ENCODE results near the gene SERPINF2.

SERPINF2 gene

GRCh38 chr17:1746975-1747543, 4.4 kb downstream of the SERPINF2 start:
- Histone ChIP-seq H3K27ac (ENCODE audit: low read depth, low read length) (no peak overlapping the region), H3K9ac (ENCODE audit: low read length) (no peak overlapping the region), H3K27me3 (ENCODE audit: control insufficient read depth, insufficient read depth, low read length) (no peaks in the 10 kb centered on the region), H3K4me3 (ENCODE audit: low read length) (no peak overlapping the region), H3K4me1 (ENCODE audit: control insufficient read depth, insufficient read depth, low read length) (no peaks in the 10 kb centered on the region), H3K36me3 (ENCODE audit: control insufficient read depth, insufficient read depth, low read length) (no peaks in the 10 kb centered on the region)

DNA sequence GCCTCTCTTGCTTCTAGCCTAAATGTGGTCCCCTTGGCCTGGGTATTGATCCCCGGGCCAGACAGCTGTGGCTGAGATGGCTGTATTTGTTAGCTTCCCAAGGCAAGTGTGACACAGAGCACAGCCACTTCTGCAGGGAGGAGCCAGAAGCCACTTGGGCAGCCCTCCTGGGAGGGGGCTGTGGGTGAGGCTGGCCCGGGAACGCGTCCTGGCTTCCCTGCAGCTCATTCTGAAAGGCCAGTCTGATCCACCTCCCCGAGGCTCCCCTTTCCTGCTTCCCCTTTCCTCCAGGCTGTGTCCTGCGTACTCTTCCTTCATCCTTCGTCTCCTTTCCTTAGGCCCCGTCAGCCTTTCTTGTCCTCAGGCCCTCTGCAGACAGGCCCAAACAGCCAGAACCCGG, 8.0 kb downstream of the SERPINF2 start:
- H3K4me1 ChIP-seq (ENCODE audit: control insufficient read depth, insufficient read depth, low read length), result no peaks in the 10 kb centered on the region
- H3K9ac ChIP-seq (ENCODE audit: low read length), result no peak overlapping the region
- H3K27me3 ChIP-seq (ENCODE audit: control insufficient read depth, insufficient read depth, low read length), result no peaks in the 10 kb centered on the region
- H3K27ac ChIP-seq (ENCODE audit: low read depth, low read length), result no peak overlapping the region
- H3K4me3 ChIP-seq (ENCODE audit: low read length), result no peak overlapping the region
- H3K36me3 ChIP-seq (ENCODE audit: control insufficient read depth, insufficient read depth, low read length), result no peaks in the 10 kb centered on the region

DNA sequence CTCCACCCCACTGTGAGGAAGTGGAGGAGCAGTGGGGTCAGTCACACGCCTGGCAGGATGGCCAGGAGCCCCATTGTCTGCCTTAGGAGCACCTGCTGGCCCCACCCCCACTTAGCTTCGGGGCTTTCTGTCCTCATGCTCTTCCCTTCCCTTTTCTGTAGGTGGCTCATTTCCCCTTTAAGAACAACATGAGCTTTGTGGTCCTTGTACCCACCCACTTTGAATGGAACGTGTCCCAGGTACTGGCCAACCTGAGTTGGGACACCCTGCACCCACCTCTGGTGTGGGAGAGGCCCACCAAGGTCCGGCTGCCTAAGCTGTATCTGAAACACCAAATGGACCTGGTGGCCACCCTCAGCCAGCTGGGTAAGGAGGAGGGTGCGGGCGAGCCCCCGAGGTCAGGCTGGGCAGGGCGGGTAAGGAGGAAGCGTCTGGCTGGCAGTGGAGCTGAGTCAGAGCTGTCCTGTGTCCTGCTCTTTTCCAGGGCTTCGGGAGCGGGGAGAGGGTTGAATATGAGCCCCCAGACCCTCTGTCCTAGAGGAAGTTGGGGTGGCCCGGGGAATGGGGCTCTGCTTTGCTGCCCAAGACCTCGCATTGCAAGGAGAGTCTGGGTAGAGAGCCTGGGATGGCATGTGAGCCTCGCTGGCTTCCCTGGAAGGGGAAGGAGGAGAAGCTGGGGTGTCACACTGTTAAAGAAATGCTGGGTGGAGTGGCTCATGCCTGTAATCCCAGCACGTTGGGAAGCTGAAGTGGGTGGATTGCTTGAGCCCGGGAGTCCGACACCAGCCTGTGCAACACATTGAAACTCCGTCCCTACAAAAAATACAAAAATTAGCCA, 10.0 kb downstream of the SERPINF2 start:
- Histone ChIP-seq H3K9ac (ENCODE audit: low read length) (no peak overlapping the region), H3K27ac (ENCODE audit: low read depth, low read length) (no peak overlapping the region), H3K27me3 (ENCODE audit: control insufficient read depth, insufficient read depth, low read length) (no peaks in the 10 kb centered on the region), H3K4me1 (ENCODE audit: control insufficient read depth, insufficient read depth, low read length) (no peaks in the 10 kb centered on the region), H3K36me3 (ENCODE audit: control insufficient read depth, insufficient read depth, low read length) (no peaks in the 10 kb centered on the region), H3K4me3 (ENCODE audit: low read length) (peak overlapping the region; percentile 12)

DNA sequence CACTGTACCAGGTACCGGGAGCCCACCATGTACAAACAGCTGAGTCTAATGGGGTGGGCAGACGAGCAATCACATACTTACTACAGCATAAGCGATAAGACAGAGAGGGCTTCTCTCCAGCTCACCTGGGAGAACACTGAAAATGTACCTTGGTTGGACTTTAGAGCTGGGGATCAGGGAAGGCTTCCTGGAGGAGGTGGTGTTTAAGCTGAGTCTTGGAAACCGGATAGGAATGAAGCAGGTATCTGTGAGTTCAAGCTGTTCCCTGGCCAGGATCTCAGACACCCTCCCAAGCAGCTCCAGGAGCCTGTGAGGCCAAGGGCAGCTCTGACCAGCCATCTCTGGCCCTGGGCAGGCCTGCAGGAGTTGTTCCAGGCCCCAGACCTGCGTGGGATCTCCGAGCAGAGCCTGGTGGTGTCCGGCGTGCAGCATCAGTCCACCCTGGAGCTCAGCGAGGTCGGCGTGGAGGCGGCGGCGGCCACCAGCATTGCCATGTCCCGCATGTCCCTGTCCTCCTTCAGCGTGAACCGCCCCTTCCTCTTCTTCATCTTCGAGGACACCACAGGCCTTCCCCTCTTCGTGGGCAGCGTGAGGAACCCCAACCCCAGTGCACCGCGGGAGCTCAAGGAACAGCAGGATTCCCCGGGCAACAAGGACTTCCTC, 11.2 kb downstream of the SERPINF2 start:
- Histone ChIP-seq H3K36me3 (ENCODE audit: control insufficient read depth, insufficient read depth, low read length) (no peaks in the 10 kb centered on the region), H3K27me3 (ENCODE audit: control insufficient read depth, insufficient read depth, low read length) (no peaks in the 10 kb centered on the region), H3K4me3 (ENCODE audit: low read length) (no peak overlapping the region), H3K27ac (ENCODE audit: low read depth, low read length) (no peak overlapping the region), H3K9ac (ENCODE audit: low read length) (no peak overlapping the region), H3K4me1 (ENCODE audit: control insufficient read depth, insufficient read depth, low read length) (no peaks in the 10 kb centered on the region)

GRCh38 chr17:1754430-1755112, 11.9 kb downstream of the SERPINF2 start:
- Histone ChIP-seq H3K9ac (ENCODE audit: low read length) (no peak overlapping the region), H3K4me3 (ENCODE audit: low read length) (no peak overlapping the region), H3K27ac (ENCODE audit: low read depth, low read length) (no peak overlapping the region), H3K4me1 (ENCODE audit: control insufficient read depth, insufficient read depth, low read length) (no peaks in the 10 kb centered on the region), H3K36me3 (ENCODE audit: control insufficient read depth, insufficient read depth, low read length) (no peaks in the 10 kb centered on the region), H3K27me3 (ENCODE audit: control insufficient read depth, insufficient read depth, low read length) (no peaks in the 10 kb centered on the region)

- Histone ChIP-seq H3K27me3 (ENCODE audit: control insufficient read depth, insufficient read depth, low read length) (no peaks in the 10 kb centered on the region), H3K4me1 (ENCODE audit: control insufficient read depth, insufficient read depth, low read length) (no peaks in the 10 kb centered on the region), H3K27ac (ENCODE audit: low read depth, low read length) (no peak overlapping the region), H3K4me3 (ENCODE audit: low read length) (no peak overlapping the region), H3K36me3 (ENCODE audit: control insufficient read depth, insufficient read depth, low read length) (no peaks in the 10 kb centered on the region), H3K9ac (ENCODE audit: low read length) (no peak overlapping the region)
Observed at GRCh38 chr17:1755252-1755826, 12.7 kb downstream of the SERPINF2 start.

- H3K4me3 ChIP-seq (ENCODE audit: low read length), result no peak overlapping the region
- H3K27ac ChIP-seq (ENCODE audit: low read depth, low read length), result no peak overlapping the region
Observed at GRCh38 chr17:1755827-1756262, 13.2 kb downstream of the SERPINF2 start.

DNA sequence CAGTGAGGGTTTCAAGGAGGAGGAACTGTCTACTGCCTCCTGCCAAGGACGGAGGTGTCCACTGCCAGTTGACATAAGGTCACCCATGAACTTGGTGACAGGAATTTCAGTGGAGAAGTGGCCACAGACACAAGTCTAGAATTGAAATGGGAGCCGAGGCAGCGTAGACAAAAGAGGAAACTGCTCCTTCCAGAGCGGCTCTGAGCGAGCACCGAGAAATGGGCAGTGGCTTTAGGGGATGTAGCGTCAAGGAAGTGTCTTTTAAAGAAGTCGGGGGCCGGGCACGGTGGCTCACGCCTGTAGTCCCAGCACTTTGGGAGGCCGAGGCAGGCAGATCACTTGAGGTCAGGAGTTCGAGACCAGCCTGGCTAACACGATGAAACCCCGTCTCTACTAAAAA, 16.1 kb downstream of the SERPINF2 start:
- no peak overlapping the region for H3K4me3 ChIP-seq (ENCODE audit: low read length)
- no peaks in the 10 kb centered on the region for H3K36me3 ChIP-seq (ENCODE audit: control insufficient read depth, insufficient read depth, low read length)
- H3K27ac ChIP-seq (ENCODE audit: low read depth, low read length), result no peak overlapping the region
- H3K9ac ChIP-seq (ENCODE audit: low read length), result no peak overlapping the region
- H3K4me1 ChIP-seq (ENCODE audit: control insufficient read depth, insufficient read depth, low read length), result no peaks in the 10 kb centered on the region
- H3K27me3 ChIP-seq (ENCODE audit: control insufficient read depth, insufficient read depth, low read length), result no peaks in the 10 kb centered on the region

More at GRCh38 chr17:1755827-1756262, 13.2 kb downstream of the SERPINF2 start:
- no peaks in the 10 kb centered on the region for H3K4me1 ChIP-seq (ENCODE audit: control insufficient read depth, insufficient read depth, low read length)
- H3K9ac ChIP-seq (ENCODE audit: low read length), result no peak overlapping the region
- no peaks in the 10 kb centered on the region for H3K36me3 ChIP-seq (ENCODE audit: control insufficient read depth, insufficient read depth, low read length)
- H3K27me3 ChIP-seq (ENCODE audit: control insufficient read depth, insufficient read depth, low read length), result no peaks in the 10 kb centered on the region

- no peak overlapping the region for H3K4me3 ChIP-seq (ENCODE audit: low read length)
- no peak overlapping the region for H3K9ac ChIP-seq (ENCODE audit: low read length)
- no peak overlapping the region for H3K27ac ChIP-seq (ENCODE audit: low read depth, low read length)
- no peaks in the 10 kb centered on the region for H3K4me1 ChIP-seq (ENCODE audit: control insufficient read depth, insufficient read depth, low read length)
- H3K36me3 ChIP-seq (ENCODE audit: control insufficient read depth, insufficient read depth, low read length), result no peaks in the 10 kb centered on the region
- H3K27me3 ChIP-seq (ENCODE audit: control insufficient read depth, insufficient read depth, low read length), result no peaks in the 10 kb centered on the region
Observed at GRCh38 chr17:1759529-1759928, 16.9 kb downstream of the SERPINF2 start.

DNA sequence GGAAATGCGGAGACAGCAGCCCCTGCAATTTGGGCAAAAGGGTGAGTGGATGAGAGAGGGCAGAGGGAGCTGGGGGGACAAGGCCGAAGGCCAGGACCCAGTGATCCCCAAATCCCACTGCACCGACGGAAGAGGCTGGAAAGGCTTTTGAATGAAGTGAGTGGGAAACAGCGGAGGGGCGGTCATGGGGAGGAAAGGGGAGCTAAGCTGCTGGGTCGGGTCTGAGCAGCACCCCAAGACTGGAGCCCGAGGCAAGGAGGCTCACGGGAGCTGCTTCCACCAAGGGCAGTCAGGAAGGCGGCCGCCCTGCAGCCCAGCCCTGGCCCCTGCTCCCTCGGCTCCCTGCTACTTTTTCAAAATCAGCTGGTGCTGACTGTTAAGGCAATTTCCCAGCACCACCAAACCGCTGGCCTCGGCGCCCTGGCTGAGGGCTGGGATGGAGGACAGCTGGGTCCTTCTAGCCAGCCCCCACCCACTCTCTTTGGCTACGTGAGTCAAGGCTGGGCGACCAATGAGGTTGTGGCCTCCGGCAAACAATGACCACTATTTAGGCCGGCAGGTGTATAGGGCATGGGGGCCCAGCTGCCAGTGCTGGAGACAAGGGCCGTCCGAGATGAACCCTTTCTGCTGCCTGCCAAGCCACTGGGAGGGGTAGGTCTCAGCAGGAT, 19.7 kb downstream of the SERPINF2 start:
- H3K36me3 ChIP-seq (ENCODE audit: control insufficient read depth, insufficient read depth, low read length), result no peaks in the 10 kb centered on the region
- H3K27ac ChIP-seq (ENCODE audit: low read depth, low read length), result peak overlapping the region; percentile 70
- H3K27me3 ChIP-seq (ENCODE audit: control insufficient read depth, insufficient read depth, low read length), result no peaks in the 10 kb centered on the region
- peak overlapping the region; percentile 59 for H3K4me3 ChIP-seq (ENCODE audit: low read length)
- no peaks in the 10 kb centered on the region for H3K4me1 ChIP-seq (ENCODE audit: control insufficient read depth, insufficient read depth, low read length)
- no peak overlapping the region for H3K9ac ChIP-seq (ENCODE audit: low read length)

DNA sequence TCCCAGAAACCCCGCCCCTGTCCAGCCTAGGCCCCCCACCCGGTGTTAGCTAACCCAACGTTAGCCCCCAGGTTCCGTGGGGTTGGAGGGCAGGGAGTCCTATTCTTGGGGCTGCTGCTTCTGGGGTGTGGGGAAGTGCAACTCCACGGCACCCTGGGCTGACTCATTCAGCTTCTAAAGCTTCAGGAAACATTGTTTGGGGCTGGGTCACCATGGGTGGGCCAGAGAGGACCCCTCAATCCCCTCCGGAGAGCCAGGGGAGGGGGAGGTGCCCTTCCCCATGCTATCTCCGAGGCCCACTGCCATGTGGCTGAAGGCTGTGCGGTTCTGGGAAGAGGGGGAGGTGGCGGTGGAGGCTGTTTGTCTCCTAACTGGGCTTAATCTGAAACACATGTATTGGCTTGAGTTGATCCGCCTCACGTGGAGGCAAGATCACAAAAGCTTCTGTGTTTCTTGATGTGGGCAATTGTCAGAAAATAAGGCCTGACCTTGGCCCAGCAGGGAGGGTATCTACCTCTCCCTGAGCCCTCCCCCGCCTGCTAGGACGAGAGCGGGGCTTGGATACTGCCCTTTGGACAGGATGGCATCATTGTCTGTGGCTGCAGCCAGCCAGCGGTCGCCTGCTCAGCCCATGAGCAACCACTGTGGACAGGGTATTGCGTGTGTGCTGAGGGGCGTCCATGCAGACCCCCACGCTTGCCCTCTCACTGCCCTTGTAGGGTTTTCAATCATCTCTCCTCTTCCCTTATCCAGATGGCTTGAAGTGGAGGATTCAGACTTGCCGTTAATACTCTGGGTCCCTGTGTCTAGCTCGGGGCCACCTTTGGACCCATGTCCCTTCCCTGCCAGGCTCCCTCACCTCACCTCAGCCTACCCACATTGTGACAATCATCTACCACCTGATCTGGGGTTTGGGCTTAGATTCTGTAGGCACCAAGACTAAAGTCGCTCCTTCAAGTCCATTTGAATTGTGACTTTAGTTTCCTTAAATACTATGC, 20.5 kb downstream of the SERPINF2 start:
- peak overlapping the region; percentile 70 for H3K27ac ChIP-seq (ENCODE audit: low read depth, low read length)
- H3K36me3 ChIP-seq (ENCODE audit: control insufficient read depth, insufficient read depth, low read length), result no peaks in the 10 kb centered on the region
- no peaks in the 10 kb centered on the region for H3K4me1 ChIP-seq (ENCODE audit: control insufficient read depth, insufficient read depth, low read length)
- no peaks in the 10 kb centered on the region for H3K27me3 ChIP-seq (ENCODE audit: control insufficient read depth, insufficient read depth, low read length)
- peak overlapping the region; percentile 49 for H3K4me3 ChIP-seq (ENCODE audit: low read length)
- H3K9ac ChIP-seq (ENCODE audit: low read length), result peak overlapping the region; percentile 35
